Right renal cortex interstitium (tissue), 3 donors: Measurements from ENCODE around the gene SP140L. TPM values are rescaled to one million over a fixed set of nuclear protein-coding genes. Genes with fewer than 3 reads are reported as not detected.

Experiments used
- DNase-seq, 3 donors: peaks; one replicate each; pipeline ENCODE4 v3.0.0-alpha.2; 2013; ENCODE audit warnings: low read depth in 3 of 3, low spot score in 2 of 3
- polyA plus RNA-seq, 3 donors: library from polyadenylated mRNA; unstranded; fragments of 120-200 nt; gene quantifications; one replicate each; pipeline ENCODE4 v1.2.1, GENCODE V29; 2013; ENCODE audit not compliant: insufficient read length in 3 of 3

SP140L gene
- polyA plus RNA-seq, 3 donors = 8.1 to 10.4 (median 8.5) TPM

DNA sequence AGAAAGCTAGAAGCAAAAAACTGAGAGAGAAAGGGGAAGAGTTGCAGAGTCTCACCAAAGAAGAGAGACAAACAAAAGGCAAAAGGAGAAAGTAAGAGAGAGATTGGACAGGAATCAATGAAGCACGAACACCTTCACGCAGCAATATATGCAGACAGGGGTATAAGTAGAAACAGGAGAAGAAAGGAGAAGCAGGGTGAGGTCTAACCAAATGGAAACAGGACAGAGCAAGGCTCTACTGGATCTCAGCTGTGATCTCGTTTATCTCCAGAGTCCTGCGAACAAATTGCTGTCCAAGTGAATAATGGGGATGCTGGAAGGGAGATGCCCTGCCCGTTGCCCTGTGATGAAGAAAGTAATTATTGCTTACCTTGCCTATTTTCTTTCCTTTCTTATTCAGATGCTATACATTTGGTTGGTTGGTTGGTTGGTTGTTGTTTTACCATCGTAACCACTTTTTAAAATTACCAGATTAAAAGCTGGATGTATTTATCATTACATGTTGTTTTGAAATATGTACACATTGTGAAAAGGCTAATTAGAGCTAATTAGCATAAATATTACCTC lies 123.0 kb downstream of the SP140L start:
- no peak for DNase-seq

DNA sequence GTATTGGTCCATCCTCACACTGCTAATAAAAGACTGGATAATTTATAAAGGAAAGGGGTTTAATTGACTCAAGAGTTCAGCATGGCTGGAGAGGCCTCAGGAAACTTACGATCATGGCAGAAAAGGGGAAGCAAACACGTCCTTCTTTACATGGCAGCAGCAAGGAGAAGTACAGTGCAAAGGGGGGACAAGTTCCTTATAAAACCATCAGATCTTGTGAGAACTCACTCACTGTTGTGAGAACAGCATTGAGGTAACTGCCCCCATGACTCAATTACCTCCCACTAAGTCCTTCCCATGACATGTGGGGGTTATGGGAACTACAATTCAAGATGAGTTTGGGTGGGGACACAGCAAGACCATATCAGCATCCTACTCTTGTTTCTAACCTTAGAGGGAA lies 126.0 kb downstream of the SP140L start:
- DNase-seq = no peak

Other genes starting within 250 kb of the SP140L start
- gene SP110, start 107.2 kb upstream of the SP140L start, polyA plus RNA-seq = 10 to 100 TPM; 17.4 to 26.7 (median 18.5) TPM
- gene SP140, start 101.5 kb upstream of the SP140L start, polyA plus RNA-seq = under 1 TPM; 0.68 to 0.97 (median 0.74) TPM
- 10 to 100 TPM; 26.1 to 31.4 (median 26.7) TPM for gene SP100, start 89.0 kb downstream of the SP140L start, polyA plus RNA-seq